MCF 10A (cell line): ENCODE measurements around the gene FGD4. TPM values are rescaled to one million over a fixed set of nuclear protein-coding genes. Genes with fewer than 3 reads are reported as not detected.
A peak's percentile ranks its signal among the peaks of the same experiment; 100 is the strongest.

Experiments used
- BruUV-seq: library from RNA; stranded (reverse); fragments of 400-500 nt; replicated peaks from 2 replicates; lab custom pipeline; 2021; lab: Mats Ljungman, UMichigan
- CTCF ChIA-PET: fragments of 300-600 bp; sonication (Branson Sonifier 250); formaldehyde crosslinking; extraction: SDS; loops from one replicate; lab custom pipeline; 2021; ENCODE audit warnings: antibody characterized with exemption, inconsistent platforms; lab: Yijun Ruan, JAX
- POLR2A ChIA-PET: fragments of 300-600, 350-650 bp; sonication (Branson Sonifier 250); formaldehyde crosslinking; extraction: SDS; loops from one replicate; lab custom pipeline; 2020; ENCODE audit warnings: antibody characterized with exemption, inconsistent platforms; lab: Yijun Ruan, JAX
- DNase-seq: peaks from one replicate; pipeline ENCODE4 v3.0.0-alpha.2; 2018; ENCODE audit not compliant: unreplicated experiment
- H3K27ac Mint-ChIP-seq: one replicate; pipeline ENCODE4 v1.8.0; 2022; ENCODE audit warnings: mild to moderate bottlenecking, low read depth, mixed read lengths; ENCODE audit not compliant: unreplicated experiment
- H3K27me3 Mint-ChIP-seq: one replicate; pipeline ENCODE4 v1.8.0; 2022; ENCODE audit warnings: mixed read lengths; ENCODE audit not compliant: insufficient read depth, unreplicated experiment
- H3K36me3 Mint-ChIP-seq: one replicate; pipeline ENCODE4 v1.8.0; 2022; ENCODE audit warnings: mild to moderate bottlenecking, moderate library complexity, mixed read lengths; ENCODE audit not compliant: insufficient read depth, unreplicated experiment
- H3K4me1 Mint-ChIP-seq: one replicate; pipeline ENCODE4 v1.8.0; 2022; ENCODE audit warnings: mixed read lengths; ENCODE audit not compliant: insufficient read depth, unreplicated experiment
- H3K4me3 Mint-ChIP-seq: one replicate; pipeline ENCODE4 v1.8.0; 2022; ENCODE audit warnings: mild to moderate bottlenecking, moderate library complexity, mixed read lengths; ENCODE audit not compliant: unreplicated experiment
- H3K9me3 Mint-ChIP-seq: one replicate; pipeline ENCODE4 v1.8.0; 2022; ENCODE audit warnings: mixed read lengths; ENCODE audit not compliant: unreplicated experiment
- intact Hi-C: fragments of 100-400 bp; cut with micrococcal nuclease; formaldehyde crosslinking; loops from 2 replicates; pipeline ENCODE4 v1.14.1; 2022
- total RNA-seq: library from RNA; stranded (reverse); gene quantifications from 2 replicates; pipeline ENCODE4 v1.2.3, GENCODE V29; 2022
- TF ChIP-seq, protein P1 (sequence below): fragments of 200-600 bp; IDR thresholded peaks from one replicate; pipeline ENCODE4 v1.8.0; 2022; ENCODE audit warnings: antibody characterized with exemption, mild to moderate bottlenecking; ENCODE audit not compliant: unreplicated experiment

The FGD4 gene
- total RNA-seq, 1 experiment from 2014 or later: 34.7 TPM

DNA sequence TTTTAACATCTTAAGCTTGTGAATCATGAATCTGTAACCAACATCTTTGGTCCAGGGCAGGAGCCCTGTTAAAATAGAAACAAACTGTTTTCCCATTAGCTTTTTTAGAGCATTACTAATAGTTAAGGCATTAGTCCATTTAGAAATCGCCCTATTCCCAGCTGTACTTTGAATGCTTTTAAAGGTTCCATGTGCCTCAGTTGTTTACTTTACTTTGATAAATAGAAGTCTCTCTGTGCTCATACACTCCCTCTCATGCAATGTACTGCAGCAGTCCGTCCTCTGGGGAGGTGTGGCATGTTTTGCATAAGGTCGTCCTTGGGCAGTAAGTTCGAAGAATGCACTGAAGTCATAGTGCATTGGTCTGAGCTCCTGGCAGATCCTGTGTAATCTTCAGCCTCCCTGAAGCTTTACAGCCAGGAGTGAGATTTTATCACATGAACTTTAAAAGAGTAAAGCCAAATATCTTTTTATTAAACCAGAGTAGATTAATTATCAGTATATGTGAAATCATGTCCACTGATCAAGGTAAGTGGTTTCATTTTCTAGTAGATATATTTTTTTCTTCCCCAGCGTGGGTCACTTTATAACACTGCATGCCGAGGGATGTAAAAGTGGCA, 134.7 kb downstream of the FGD4 start:
- POLR2A ChIA-PET: interaction anchor here (0.9 to 3.4 kb wide), 18 partner anchors 10 to 427 kb away, joined by 3 to 19 read pairs (median 4); partner anchors contain the start of genes FGD4 and YARS2
- CTCF ChIA-PET: interaction anchor here (0.7 to 1.5 kb wide), 6 partner anchors 10 to 134 kb away, joined by 3 to 8 read pairs (median 3); partner anchors contain the start of gene FGD4

DNA sequence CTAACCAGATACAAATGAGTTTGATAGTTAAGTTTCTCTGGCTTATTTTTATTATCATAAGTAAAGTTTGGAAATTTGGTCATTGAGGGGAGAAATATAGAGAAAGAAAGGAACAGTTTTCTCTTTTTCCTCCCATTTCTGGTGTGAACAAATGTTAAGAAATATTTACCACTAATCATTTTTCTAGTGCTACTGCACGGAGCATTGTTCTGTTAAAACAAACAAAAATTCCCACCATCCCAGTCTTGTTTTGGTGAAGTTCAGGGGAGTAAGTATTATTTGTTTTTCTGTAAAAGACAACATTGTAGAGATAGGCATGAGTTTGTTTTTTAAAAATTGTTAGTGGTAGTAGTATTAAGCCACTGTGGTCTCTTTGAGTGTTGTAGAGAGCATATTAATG, 135.3 kb downstream of the FGD4 start:
- CTCF ChIA-PET: interaction anchor here (0.7 to 1.5 kb wide), 6 partner anchors 10 to 135 kb away, joined by 3 to 8 read pairs (median 3); partner anchors contain the start of gene FGD4
- peak overlapping the region; percentile 63 for H3K27ac Mint-ChIP-seq

More for the DNA sequence above, 134.7 kb downstream of the FGD4 start:
- H3K9me3 Mint-ChIP-seq: no peaks in the 10 kb centered on the region
- TF ChIP-seq, protein P1, sequence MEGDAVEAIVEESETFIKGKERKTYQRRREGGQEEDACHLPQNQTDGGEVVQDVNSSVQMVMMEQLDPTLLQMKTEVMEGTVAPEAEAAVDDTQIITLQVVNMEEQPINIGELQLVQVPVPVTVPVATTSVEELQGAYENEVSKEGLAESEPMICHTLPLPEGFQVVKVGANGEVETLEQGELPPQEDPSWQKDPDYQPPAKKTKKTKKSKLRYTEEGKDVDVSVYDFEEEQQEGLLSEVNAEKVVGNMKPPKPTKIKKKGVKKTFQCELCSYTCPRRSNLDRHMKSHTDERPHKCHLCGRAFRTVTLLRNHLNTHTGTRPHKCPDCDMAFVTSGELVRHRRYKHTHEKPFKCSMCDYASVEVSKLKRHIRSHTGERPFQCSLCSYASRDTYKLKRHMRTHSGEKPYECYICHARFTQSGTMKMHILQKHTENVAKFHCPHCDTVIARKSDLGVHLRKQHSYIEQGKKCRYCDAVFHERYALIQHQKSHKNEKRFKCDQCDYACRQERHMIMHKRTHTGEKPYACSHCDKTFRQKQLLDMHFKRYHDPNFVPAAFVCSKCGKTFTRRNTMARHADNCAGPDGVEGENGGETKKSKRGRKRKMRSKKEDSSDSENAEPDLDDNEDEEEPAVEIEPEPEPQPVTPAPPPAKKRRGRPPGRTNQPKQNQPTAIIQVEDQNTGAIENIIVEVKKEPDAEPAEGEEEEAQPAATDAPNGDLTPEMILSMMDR: no peak
- BruUV-seq: no TSS peak
- H3K4me1 Mint-ChIP-seq: peaks cover 43% of the 10 kb centered on the region
- H3K27me3 Mint-ChIP-seq: no peaks in the 10 kb centered on the region
- H3K27ac Mint-ChIP-seq: peak overlapping the region; percentile 63
- intact Hi-C loops: no loop called here
- H3K36me3 Mint-ChIP-seq: no peaks in the 10 kb centered on the region
- peak; percentile 76 for DNase-seq
- peak overlapping the region; percentile 65 for H3K4me3 Mint-ChIP-seq

DNA sequence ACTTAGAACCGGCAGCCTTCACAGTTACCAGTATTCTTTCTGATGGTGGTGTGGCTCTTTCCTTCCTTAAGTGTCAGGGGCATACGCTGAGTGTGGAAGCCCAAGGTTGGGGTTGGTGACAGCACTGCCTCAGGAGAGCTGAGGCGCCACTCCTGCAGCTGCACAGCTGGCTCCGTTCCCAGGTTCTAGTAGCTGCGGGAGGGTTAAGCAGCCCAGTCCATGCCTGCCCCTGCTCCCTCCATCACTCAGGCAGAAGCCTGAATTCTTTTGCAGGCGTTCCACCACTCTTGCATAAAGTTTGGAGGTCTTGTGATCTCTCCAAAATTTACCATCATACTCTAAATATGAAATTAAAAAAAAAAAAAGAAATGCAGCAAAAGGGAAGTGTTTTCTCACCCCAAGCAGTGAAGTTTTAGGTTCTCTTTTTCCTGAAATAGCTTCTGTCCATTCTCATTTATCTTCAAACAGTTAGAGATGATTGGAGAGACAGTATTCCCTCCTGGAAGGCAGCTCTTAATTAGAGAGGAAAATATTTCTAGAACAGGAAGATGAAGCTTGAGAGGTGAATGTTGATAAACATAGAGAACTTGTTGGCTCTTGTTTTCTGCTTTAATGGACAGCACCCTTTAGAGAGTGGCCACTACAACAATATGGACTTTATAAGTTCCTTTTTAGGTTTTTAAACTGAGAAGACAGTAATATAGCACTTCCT, 136.1 kb downstream of the FGD4 start:
- H3K27ac Mint-ChIP-seq: peak overlapping the region; percentile 63
- H3K4me3 Mint-ChIP-seq: peak overlapping the region; percentile 65
- H3K27me3 Mint-ChIP-seq: no peaks in the 10 kb centered on the region
- ChIA-PET CTCF (interaction anchor here (0.6 kb wide), 1 partner anchor 43 kb away, joined by 3 read pairs; no protein-coding TSS in a partner anchor), POLR2A (interaction anchor here (0.5 to 3.4 kb wide), 14 partner anchors 8 to 1550 kb away, joined by 3 to 17 read pairs (median 4); partner anchors contain the start of genes FGD4 and YARS2)
- intact Hi-C loops: no loop called here
- BruUV-seq: no TSS peak
- peaks cover 43% of the 10 kb centered on the region for H3K4me1 Mint-ChIP-seq
- H3K9me3 Mint-ChIP-seq: no peaks in the 10 kb centered on the region
- peaks cover under 1% of the 10 kb centered on the region for H3K36me3 Mint-ChIP-seq
- peak; percentile 78 for DNase-seq
- TF ChIP-seq, protein P1: no peak

More for the DNA sequence above, 135.3 kb downstream of the FGD4 start:
- H3K4me3 Mint-ChIP-seq: peak overlapping the region; percentile 65
- H3K36me3 Mint-ChIP-seq: no peaks in the 10 kb centered on the region
- TF ChIP-seq, protein P1: no peak
- POLR2A ChIA-PET: interaction anchor here (1.0 to 3.4 kb wide), 14 partner anchors 10 to 427 kb away, joined by 3 to 19 read pairs (median 4); partner anchors contain the start of genes FGD4 and YARS2
- no peaks in the 10 kb centered on the region for H3K9me3 Mint-ChIP-seq
- peaks cover 43% of the 10 kb centered on the region for H3K4me1 Mint-ChIP-seq
- no TSS peak for BruUV-seq
- no peaks in the 10 kb centered on the region for H3K27me3 Mint-ChIP-seq
- no peak for DNase-seq
- intact Hi-C loops: no loop called here

DNA sequence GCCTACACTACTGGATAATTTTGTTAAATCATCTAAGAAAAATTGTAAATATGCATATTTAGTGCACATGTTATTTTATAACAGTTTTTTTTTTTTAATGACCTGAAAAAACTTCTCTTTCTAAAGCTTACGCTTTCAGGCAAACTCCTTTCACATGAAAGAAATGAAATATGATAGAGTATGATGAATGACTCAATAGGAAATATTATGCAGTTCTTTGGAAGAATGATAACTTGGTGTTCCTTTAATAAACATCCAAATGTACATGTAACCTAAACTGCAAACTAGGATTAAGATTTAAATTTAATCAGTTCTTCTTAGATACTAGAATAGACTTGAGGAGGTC, 136.6 kb downstream of the FGD4 start:
- ChIA-PET CTCF (interaction anchor here (0.6 kb wide), 1 partner anchor 43 kb away, joined by 3 read pairs; no protein-coding TSS in a partner anchor), POLR2A (interaction anchor here (0.5 to 3.4 kb wide), 13 partner anchors 9 to 220 kb away, joined by 3 to 17 read pairs (median 4); partner anchors contain the start of genes FGD4 and YARS2)
- DNase-seq: no peak
- no TSS peak for BruUV-seq
- TF ChIP-seq, protein P1: no peak
- Mint-ChIP-seq H3K4me1 (peaks cover 43% of the 10 kb centered on the region), H3K9me3 (no peaks in the 10 kb centered on the region), H3K27me3 (no peaks in the 10 kb centered on the region), H3K36me3 (peaks cover 6% of the 10 kb centered on the region), H3K4me3 (peak overlapping the region; percentile 65), H3K27ac (no peak overlapping the region)
- intact Hi-C loops: no loop called here
